Measurements from ENCODE around the gene TNFAIP2. TPM values are rescaled to one million over a fixed set of nuclear protein-coding genes. Genes with fewer than 3 reads are reported as not detected.

Gene TNFAIP2
- polyA plus RNA-seq, 2 donors = 93.7 to 219 TPM

DNA sequence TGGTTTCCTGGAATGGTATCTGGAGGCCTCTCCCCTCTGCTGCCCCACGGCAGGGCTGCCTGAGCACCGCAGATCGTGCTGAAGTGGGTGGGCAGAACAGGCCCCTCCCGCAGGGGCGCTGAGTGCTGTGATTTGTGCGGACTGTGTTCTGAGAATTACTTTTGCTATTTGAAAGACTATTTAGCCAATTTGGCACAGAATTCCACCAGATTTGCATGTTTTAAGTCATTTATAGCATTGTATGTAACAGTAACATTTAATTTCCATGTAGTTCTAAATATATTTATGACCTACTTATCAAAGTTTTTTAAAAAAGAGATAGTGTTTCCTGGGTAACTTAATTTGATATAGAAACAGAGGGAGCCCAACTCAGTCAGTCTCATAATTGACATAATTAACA, 55.3 kb downstream of the TNFAIP2 start:
- Histone ChIP-seq H3K27me3 (ENCODE audit: control insufficient read depth in 1 of 2, insufficient read depth in 2 of 2, low read length in 2 of 2) (no peaks in the 10 kb centered on the region), H3K9me3 (ENCODE audit: control insufficient read depth in 2 of 2, insufficient read depth in 1 of 2, low read depth in 1 of 2, low read length in 1 of 2) (no peaks in the 10 kb centered on the region), H3K36me3 (ENCODE audit: control insufficient read depth in 2 of 2, insufficient read depth in 2 of 2, low read length in 1 of 2) (no peaks in the 10 kb centered on the region), H3K4me1 (ENCODE audit: control insufficient read depth in 2 of 2, insufficient read depth in 2 of 2, low read length in 1 of 2) (peaks cover 0 to 4% of the 10 kb centered on the region in 2 donors), H3K27ac (ENCODE audit: low read depth in 2 of 2, low read length in 1 of 2) (no peak overlapping the region), H3K4me3 (ENCODE audit: low read depth in 1 of 2, low read length in 2 of 2) (no peak overlapping the region)
- 84 to 87% methylated on average over 6 of the region's 6 CpGs for WGBS, 2 donors

DNA sequence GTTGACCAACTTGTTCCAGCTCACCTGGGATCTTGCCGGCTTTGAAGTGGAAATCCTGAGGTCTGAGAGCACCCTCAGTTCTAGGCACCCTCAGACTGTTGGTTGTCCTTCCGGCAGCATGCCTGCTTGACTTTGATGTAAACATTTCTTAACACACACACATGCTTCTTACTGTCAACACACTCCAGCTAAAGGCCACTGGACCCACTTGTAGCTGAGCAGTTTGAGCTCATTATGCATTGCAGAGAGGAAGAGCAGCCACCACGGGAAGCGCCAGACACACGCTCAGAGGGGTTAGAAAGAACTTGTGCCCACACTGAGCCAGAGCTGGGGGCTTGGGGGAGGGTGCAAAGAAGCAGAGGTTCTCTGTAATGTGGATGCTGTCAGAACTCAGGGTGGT, 55.8 kb downstream of the TNFAIP2 start:
- no peaks in the 10 kb centered on the region for H3K27me3 ChIP-seq (ENCODE audit: control insufficient read depth in 1 of 2, insufficient read depth in 2 of 2, low read length in 2 of 2)
- H3K36me3 ChIP-seq (ENCODE audit: control insufficient read depth in 2 of 2, insufficient read depth in 2 of 2, low read length in 1 of 2) = no peaks in the 10 kb centered on the region
- H3K4me3 ChIP-seq (ENCODE audit: low read depth in 1 of 2, low read length in 2 of 2) = no peak overlapping the region
- no peak overlapping the region for H3K27ac ChIP-seq (ENCODE audit: low read depth in 2 of 2, low read length in 1 of 2)
- no peaks in the 10 kb centered on the region for H3K9me3 ChIP-seq (ENCODE audit: control insufficient read depth in 2 of 2, insufficient read depth in 1 of 2, low read depth in 1 of 2, low read length in 1 of 2)
- H3K4me1 ChIP-seq (ENCODE audit: control insufficient read depth in 2 of 2, insufficient read depth in 2 of 2, low read length in 1 of 2) = peaks cover 0 to 4% of the 10 kb centered on the region in 2 donors
- WGBS, 2 donors = 75 to 79% methylated on average over 5 of the region's 5 CpGs

- H3K4me3 ChIP-seq (ENCODE audit: low read depth in 1 of 2, low read length in 2 of 2) = no peak overlapping the region
- no peaks in the 10 kb centered on the region for H3K27me3 ChIP-seq (ENCODE audit: control insufficient read depth in 1 of 2, insufficient read depth in 2 of 2, low read length in 2 of 2)
- no peaks in the 10 kb centered on the region for H3K9me3 ChIP-seq (ENCODE audit: control insufficient read depth in 2 of 2, insufficient read depth in 1 of 2, low read depth in 1 of 2, low read length in 1 of 2)
- peaks cover 0 to 5% of the 10 kb centered on the region in 2 donors for H3K4me1 ChIP-seq (ENCODE audit: control insufficient read depth in 2 of 2, insufficient read depth in 2 of 2, low read length in 1 of 2)
- H3K36me3 ChIP-seq (ENCODE audit: control insufficient read depth in 2 of 2, insufficient read depth in 2 of 2, low read length in 1 of 2) = no peaks in the 10 kb centered on the region
- H3K27ac ChIP-seq (ENCODE audit: low read depth in 2 of 2, low read length in 1 of 2) = peak overlapping the region in 1 of 2 donors; percentile 13
- 92 to 93% methylated on average over 5 of the region's 5 CpGs for WGBS, 2 donors
Measured at GRCh38 chr14:103180331-103180730, 57.1 kb downstream of the TNFAIP2 start.

DNA sequence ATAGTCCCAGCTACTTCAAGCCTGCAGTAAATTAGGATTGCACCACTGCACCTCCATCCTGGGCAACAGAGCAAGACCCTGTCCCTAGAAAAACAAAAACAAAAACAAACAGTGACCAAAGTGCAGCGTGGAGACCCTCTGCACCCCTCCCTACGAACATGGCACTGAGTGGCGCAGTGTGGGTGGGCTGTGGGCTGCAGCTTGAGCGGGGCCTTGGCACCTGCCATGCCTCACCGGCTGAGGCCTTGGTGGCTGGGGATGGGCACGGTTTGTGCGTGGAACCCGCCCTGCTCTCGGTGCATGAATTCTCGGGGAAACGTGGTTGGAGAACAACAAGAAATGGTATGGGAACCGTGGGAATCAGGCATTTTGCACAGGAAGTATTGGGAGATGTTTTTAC, 60.8 kb downstream of the TNFAIP2 start:
- H3K36me3 ChIP-seq (ENCODE audit: control insufficient read depth in 2 of 2, insufficient read depth in 2 of 2, low read length in 1 of 2) = no peaks in the 10 kb centered on the region
- no peaks in the 10 kb centered on the region for H3K9me3 ChIP-seq (ENCODE audit: control insufficient read depth in 2 of 2, insufficient read depth in 1 of 2, low read depth in 1 of 2, low read length in 1 of 2)
- no peaks in the 10 kb centered on the region for H3K27me3 ChIP-seq (ENCODE audit: control insufficient read depth in 1 of 2, insufficient read depth in 2 of 2, low read length in 2 of 2)
- H3K4me3 ChIP-seq (ENCODE audit: low read depth in 1 of 2, low read length in 2 of 2) = no peak overlapping the region
- H3K27ac ChIP-seq (ENCODE audit: low read depth in 2 of 2, low read length in 1 of 2) = no peak overlapping the region
- 88% methylated on average over 12 of the region's 12 CpGs for WGBS, 2 donors
- H3K4me1 ChIP-seq (ENCODE audit: control insufficient read depth in 2 of 2, insufficient read depth in 2 of 2, low read length in 1 of 2) = peaks cover 2 to 3% of the 10 kb centered on the region in 2 donors

- Histone ChIP-seq H3K27ac (ENCODE audit: low read depth in 2 of 2, low read length in 1 of 2) (peak overlapping the region in 1 of 2 donors; percentile 59), H3K27me3 (ENCODE audit: control insufficient read depth in 1 of 2, insufficient read depth in 2 of 2, low read length in 2 of 2) (no peaks in the 10 kb centered on the region), H3K9me3 (ENCODE audit: control insufficient read depth in 2 of 2, insufficient read depth in 1 of 2, low read depth in 1 of 2, low read length in 1 of 2) (no peaks in the 10 kb centered on the region), H3K4me3 (ENCODE audit: low read depth in 1 of 2, low read length in 2 of 2) (no peak overlapping the region), H3K4me1 (ENCODE audit: control insufficient read depth in 2 of 2, insufficient read depth in 2 of 2, low read length in 1 of 2) (peaks cover 3 to 4% of the 10 kb centered on the region in 2 donors), H3K36me3 (ENCODE audit: control insufficient read depth in 2 of 2, insufficient read depth in 2 of 2, low read length in 1 of 2) (no peaks in the 10 kb centered on the region)
- WGBS, 2 donors = 34 to 44% methylated on average over 13 of the region's 13 CpGs
Measured at GRCh38 chr14:103185051-103186029, 62.1 kb downstream of the TNFAIP2 start.

GRCh38 chr14:103186241-103186822, 63.1 kb downstream of the TNFAIP2 start:
- H3K27me3 ChIP-seq (ENCODE audit: control insufficient read depth in 1 of 2, insufficient read depth in 2 of 2, low read length in 2 of 2) = no peaks in the 10 kb centered on the region
- H3K4me3 ChIP-seq (ENCODE audit: low read depth in 1 of 2, low read length in 2 of 2) = no peak overlapping the region
- no peak overlapping the region for H3K27ac ChIP-seq (ENCODE audit: low read depth in 2 of 2, low read length in 1 of 2)
- H3K36me3 ChIP-seq (ENCODE audit: control insufficient read depth in 2 of 2, insufficient read depth in 2 of 2, low read length in 1 of 2) = no peaks in the 10 kb centered on the region
- H3K4me1 ChIP-seq (ENCODE audit: control insufficient read depth in 2 of 2, insufficient read depth in 2 of 2, low read length in 1 of 2) = peaks cover 3 to 4% of the 10 kb centered on the region in 2 donors
- H3K9me3 ChIP-seq (ENCODE audit: control insufficient read depth in 2 of 2, insufficient read depth in 1 of 2, low read depth in 1 of 2, low read length in 1 of 2) = no peaks in the 10 kb centered on the region
- 52 to 61% methylated on average over 9 of the region's 9 CpGs for WGBS, 2 donors

Other genes starting within 250 kb of the TNFAIP2 start
- 10 to 100 TPM; 11.8 to 13.8 TPM for gene AMN, start 200.8 kb upstream of the TNFAIP2 start, polyA plus RNA-seq
- 10 to 100 TPM; 29.9 to 35.2 TPM for gene CDC42BPB, start 65.9 kb upstream of the TNFAIP2 start, polyA plus RNA-seq
- gene LBHD2, start 39.3 kb upstream of the TNFAIP2 start, polyA plus RNA-seq = not detected
- gene EXOC3L4, start 28.7 kb upstream of the TNFAIP2 start, polyA plus RNA-seq = under 1 TPM; 0.52 to 0.67 TPM
- 100 to 1,000 TPM in 1 of 2 donors, 10 to 100 TPM in 1; 62.6 to 125 TPM for gene EIF5, start 210.8 kb downstream of the TNFAIP2 start, polyA plus RNA-seq